Subcutaneous abdominal adipose tissue (tissue), 5 donors: ENCODE results near the gene DST.

Experiments
- H3K27ac ChIP-seq: one replicate; pipeline ENCODE4 v1.7.0; 2013; ENCODE audit warnings: low read depth, mild to moderate bottlenecking, inconsistent platforms, low read length, moderate library complexity
- H3K27me3 ChIP-seq, 5 donors: one replicate each; pipeline ENCODE4 v1.7.0; 2013; ENCODE audit warnings: low read length in 5 of 5, inconsistent platforms in 1 of 5; ENCODE audit not compliant: control insufficient read depth in 5 of 5, insufficient read depth in 4 of 5
- H3K36me3 ChIP-seq, 5 donors: one replicate each; pipeline ENCODE4 v1.7.0; 2013; ENCODE audit warnings: low read length in 5 of 5; ENCODE audit not compliant: control insufficient read depth in 5 of 5, insufficient read depth in 5 of 5
- H3K4me1 ChIP-seq, 5 donors: one replicate each; pipeline ENCODE4 v1.7.0; 2013; ENCODE audit warnings: low read length in 5 of 5, mild to moderate bottlenecking in 3 of 5, moderate library complexity in 1 of 5; ENCODE audit not compliant: control insufficient read depth in 5 of 5, insufficient read depth in 5 of 5
- H3K4me3 ChIP-seq, 5 donors: one replicate each; pipeline ENCODE4 v1.7.0; 2013; ENCODE audit warnings: low read length in 5 of 5, low read depth in 1 of 5
- H3K9ac ChIP-seq, 5 donors: one replicate each; pipeline ENCODE4 v1.7.0; 2013; ENCODE audit warnings: low read length in 5 of 5, mild to moderate bottlenecking in 4 of 5, moderate library complexity in 3 of 5
- H3K9me3 ChIP-seq, 5 donors: one replicate each; pipeline ENCODE4 v1.7.0; 2013; ENCODE audit warnings: low read length in 5 of 5; ENCODE audit not compliant: control insufficient read depth in 5 of 5
- donor health status: healthy.
- donor health status: healthy.
- donor health status: healthy.
- donor health status: healthy.
- donor health status: healthy.

Gene DST

DNA sequence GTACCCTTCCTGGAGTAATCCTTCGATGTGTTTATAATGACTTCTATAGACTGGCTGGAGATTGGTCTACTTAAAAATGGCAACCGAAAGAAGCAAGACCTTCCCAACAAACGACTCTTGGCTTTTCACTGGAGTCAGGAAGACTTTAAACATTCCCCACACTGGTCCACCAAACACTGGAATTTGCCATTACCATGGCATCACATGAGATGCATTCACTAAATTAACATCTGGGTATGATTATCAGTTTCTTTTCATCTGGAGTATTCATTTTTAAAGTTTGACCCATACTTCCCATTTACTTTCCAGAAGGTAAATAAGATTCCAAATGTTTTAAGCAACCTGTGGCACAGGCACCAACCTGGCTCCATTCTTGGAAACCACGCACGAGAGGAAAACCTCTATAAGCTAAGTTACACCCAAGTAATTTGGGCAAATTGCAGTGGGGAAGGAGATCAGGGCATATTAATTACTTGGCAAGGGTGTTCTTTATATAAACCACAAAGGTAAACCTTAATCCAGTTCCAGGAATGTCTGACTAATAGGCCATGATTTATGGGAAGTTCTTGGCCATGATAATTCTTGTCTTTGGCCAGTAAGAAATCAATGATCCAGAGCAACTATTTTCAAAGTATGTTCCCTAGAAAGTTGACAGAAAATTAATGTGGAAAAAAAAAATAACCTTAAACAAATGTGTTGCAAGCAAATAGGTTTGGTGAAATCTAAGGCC lies 205.4 kb downstream of the DST start:
- H3K27me3 ChIP-seq: no peaks in the 10 kb centered on the region
- H3K9me3 ChIP-seq: peaks cover 0 to 13% (median 5%) of the 10 kb centered on the region in 5 donors
- no peak overlapping the region for H3K4me3 ChIP-seq
- H3K4me1 ChIP-seq: no peaks in the 10 kb centered on the region
- no peak overlapping the region for H3K27ac ChIP-seq
- no peaks in the 10 kb centered on the region for H3K36me3 ChIP-seq
- H3K9ac ChIP-seq: no peak overlapping the region

DNA sequence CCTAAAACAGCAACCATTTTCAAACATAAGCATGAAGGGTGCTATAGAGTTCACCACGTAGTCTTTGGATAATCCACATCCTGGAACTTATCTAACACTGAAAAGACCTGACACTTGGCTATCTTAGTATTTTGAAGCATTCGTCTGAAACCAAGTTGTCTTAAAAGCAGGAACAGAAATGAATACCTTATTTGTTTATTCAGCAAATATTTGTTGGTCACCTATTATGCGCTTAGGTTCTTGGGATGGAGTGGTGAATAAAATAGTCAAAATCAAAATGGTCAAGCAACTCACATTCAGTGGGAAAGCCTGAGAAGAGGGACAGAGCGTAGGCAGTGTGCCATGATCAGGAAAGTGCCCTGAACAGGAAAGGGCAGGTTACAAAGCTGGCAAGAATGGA lies 206.9 kb downstream of the DST start:
- no peak overlapping the region for H3K27ac ChIP-seq

DNA sequence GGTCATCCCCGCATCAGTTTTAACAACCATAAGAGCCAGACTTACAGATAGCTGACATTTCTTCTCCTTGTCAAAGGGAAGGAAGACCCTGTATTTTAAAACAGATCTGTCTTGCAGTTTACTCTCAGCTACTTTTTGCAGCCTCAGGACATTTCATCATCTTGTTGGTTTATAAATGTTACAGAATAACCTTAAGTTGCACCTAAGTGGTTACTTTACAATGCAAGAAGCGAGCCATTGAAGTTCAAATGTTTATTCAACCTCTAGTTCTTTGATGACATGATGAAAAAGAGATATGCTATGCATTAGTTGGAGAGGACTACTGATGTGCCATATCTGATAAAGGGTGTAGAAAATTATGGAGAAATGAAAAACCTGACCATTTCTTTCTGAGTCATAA lies 207.4 kb downstream of the DST start:
- Histone ChIP-seq H3K27ac (no peak overlapping the region), H3K36me3 (no peaks in the 10 kb centered on the region), H3K9me3 (peaks cover 0 to 19% (median 5%) of the 10 kb centered on the region in 5 donors)

More for the DNA sequence above, 206.9 kb downstream of the DST start:
- Histone ChIP-seq H3K9ac (no peak overlapping the region), H3K27me3 (no peaks in the 10 kb centered on the region), H3K36me3 (no peaks in the 10 kb centered on the region), H3K4me3 (no peak overlapping the region), H3K4me1 (no peaks in the 10 kb centered on the region), H3K9me3 (peaks cover 0 to 19% (median 5%) of the 10 kb centered on the region in 5 donors)

DNA sequence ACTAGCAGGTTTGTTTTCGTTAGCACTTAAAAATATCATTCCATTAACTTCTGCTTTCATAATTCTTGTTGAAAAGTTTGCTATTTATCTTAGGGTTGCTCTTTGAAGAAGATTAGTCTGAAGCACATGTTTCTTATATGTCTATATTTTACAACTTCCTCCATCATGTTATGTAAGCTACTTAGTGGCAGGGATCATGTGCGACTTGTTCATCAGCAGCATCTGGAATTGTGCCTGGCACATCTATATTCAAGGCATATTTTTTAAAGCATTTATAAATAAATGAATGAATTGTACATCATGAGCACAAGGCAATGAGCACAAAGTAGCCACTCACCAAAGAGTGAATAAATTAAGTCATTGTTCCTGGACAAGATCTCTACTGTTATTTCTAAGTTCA lies 208.1 kb downstream of the DST start:
- Histone ChIP-seq H3K27ac (no peak overlapping the region), H3K27me3 (no peaks in the 10 kb centered on the region), H3K4me3 (no peak overlapping the region), H3K9me3 (peaks cover 0 to 14% (median 4%) of the 10 kb centered on the region in 5 donors), H3K4me1 (no peaks in the 10 kb centered on the region), H3K9ac (no peak overlapping the region), H3K36me3 (no peaks in the 10 kb centered on the region)

More for the DNA sequence above, 207.4 kb downstream of the DST start:
- Histone ChIP-seq H3K4me3 (no peak overlapping the region), H3K4me1 (no peaks in the 10 kb centered on the region), H3K27me3 (no peaks in the 10 kb centered on the region), H3K9ac (no peak overlapping the region)

DNA sequence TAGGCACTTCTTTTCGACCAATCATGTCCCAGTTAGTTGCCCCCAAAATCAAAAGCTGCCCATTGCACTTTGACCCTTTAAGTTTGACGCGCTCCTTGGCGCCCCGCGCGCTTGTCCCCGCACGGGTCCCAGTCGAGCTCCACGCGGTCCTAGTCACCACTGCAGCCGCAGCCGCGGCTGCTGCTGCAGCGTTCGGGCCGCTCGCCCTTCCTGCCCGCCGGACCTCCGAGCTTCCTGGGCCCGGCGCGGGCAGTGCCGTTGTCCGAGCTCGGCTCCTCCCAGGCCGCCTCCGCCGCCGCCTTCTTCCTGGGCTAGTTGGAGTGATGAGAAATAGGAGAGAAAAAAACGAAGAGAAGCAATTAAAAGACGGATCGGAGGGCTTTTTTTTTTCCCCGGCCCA lies 209.6 kb downstream of the DST start:
- H3K27me3 ChIP-seq: no peaks in the 10 kb centered on the region
- H3K4me3 ChIP-seq: no peak overlapping the region
- no peak overlapping the region for H3K27ac ChIP-seq
- H3K36me3 ChIP-seq: no peaks in the 10 kb centered on the region
- no peak overlapping the region for H3K9ac ChIP-seq
- H3K4me1 ChIP-seq: no peaks in the 10 kb centered on the region
- peaks cover 0 to 11% (median 2%) of the 10 kb centered on the region in 5 donors for H3K9me3 ChIP-seq

DNA sequence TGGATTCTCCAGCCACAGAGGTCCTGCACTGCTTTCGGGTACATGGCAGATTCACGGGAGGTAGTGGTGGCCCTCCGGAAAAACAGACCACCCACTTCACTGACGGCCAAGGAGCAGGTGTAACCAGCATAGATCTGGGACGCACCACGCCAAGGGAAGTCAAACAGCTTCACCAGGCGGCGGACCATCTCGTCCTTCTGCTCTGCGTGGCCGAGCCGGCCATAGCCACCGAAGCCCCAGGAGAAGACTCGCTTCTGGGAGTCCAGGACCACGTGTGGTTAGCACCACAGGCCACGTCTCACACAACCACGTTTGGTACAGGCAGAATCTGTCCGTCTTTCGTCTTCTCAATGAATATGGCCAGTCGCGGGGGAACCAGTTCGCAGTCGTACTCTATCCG lies 210.5 kb downstream of the DST start:
- Histone ChIP-seq H3K4me3 (no peak overlapping the region), H3K9ac (no peak overlapping the region), H3K36me3 (no peaks in the 10 kb centered on the region), H3K27ac (no peak overlapping the region), H3K4me1 (no peaks in the 10 kb centered on the region), H3K27me3 (no peaks in the 10 kb centered on the region), H3K9me3 (peaks cover 0 to 11% (median 2%) of the 10 kb centered on the region in 5 donors)

DNA sequence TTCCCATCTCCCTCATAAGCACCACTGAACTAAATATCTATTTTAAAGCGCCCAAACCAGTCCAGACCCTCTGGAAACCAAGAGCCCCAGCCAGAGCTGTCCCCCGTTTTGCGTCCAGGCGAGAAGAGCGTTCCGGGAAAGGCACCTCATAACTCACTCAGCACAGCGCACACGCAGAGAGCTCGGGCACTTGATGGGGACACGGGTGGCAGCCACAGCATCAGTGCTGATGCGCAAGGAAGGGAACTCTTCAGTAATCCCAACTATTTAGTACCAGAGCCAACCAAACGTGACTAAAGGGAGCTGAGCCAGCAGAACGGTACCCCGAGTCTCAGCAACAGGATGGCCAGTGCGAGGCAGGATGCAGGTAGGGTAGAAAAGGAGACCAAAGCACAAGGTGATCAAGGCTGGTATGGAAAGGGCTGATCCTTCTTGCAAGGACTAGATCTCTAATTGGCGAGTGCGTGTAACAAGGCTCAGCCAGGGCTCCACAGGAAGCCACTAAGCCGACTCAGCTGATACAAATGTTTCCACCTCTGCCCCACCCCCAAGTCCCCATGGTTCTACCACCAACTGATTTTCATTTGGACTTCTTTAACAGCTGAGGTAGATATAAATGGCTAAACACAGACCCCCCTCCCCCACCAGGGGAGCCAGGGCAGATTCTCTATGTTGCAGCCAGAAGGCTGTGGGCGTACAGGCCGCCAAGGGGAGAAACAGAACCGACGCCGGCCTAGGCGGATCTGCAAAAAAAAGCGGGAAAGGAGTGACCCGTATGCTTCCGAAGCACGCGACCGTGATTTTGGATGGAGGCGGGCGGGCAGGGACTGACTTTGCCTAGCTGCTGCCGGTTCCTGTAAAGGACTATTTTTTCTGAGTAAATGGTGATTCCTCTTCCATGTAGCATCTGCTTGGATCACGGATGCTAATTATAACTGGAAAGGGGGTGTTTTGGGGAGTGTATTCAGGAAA lies 211.8 kb downstream of the DST start:
- Histone ChIP-seq H3K9me3 (peaks cover 0 to 11% (median 2%) of the 10 kb centered on the region in 5 donors), H3K9ac (no peak overlapping the region), H3K27ac (no peak overlapping the region), H3K27me3 (no peaks in the 10 kb centered on the region), H3K4me1 (no peaks in the 10 kb centered on the region), H3K4me3 (no peak overlapping the region), H3K36me3 (no peaks in the 10 kb centered on the region)

DNA sequence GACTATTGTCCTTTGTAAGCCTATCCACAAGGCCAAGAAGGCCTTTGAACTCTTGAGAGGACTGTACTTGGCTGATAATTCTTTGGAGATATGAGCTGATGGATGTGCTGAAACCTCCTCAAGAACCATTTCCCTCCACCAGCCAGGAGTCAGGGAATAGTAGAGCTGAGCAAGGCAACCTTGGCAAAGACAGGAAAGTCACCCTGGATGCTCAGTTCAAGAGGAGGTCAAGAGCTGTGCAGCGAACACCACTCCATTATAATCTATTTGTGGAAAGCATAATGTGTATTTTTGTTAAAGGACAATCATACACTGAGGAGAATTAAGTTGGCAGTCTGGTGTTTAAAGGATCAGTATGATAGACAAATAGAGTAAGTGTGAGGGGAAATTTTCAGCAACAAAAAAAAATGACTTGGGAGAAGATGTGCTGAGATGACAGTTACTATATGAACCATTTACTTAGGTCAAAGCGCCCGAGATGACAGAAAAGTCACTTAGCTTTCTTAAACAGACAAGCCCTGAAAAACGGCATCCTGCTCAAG lies 218.1 kb downstream of the DST start:
- H3K27ac ChIP-seq: no peak overlapping the region
- H3K4me3 ChIP-seq: no peak overlapping the region
- no peaks in the 10 kb centered on the region for H3K36me3 ChIP-seq
- no peaks in the 10 kb centered on the region for H3K9me3 ChIP-seq
- no peak overlapping the region for H3K9ac ChIP-seq
- no peaks in the 10 kb centered on the region for H3K4me1 ChIP-seq
- H3K27me3 ChIP-seq: no peaks in the 10 kb centered on the region

DNA sequence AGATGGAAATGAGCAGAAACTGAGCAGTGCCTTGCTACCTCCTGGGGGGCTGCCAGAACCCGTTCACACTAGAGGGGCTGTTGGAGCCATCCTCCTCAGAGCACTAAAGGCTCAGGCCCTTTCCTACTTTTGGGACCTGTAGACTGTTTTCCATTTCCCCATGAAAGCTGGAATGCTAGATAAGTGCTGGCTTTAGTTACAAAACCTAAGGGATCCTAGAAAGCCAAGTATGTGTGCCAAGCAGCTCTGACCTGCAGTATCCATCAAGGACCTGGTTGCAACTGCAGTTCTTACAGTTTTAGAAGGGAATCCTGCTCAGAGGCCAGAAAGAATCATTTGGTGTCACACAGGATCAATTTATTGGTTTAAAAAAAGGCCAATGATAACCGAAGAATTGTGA lies 218.6 kb downstream of the DST start:
- no peaks in the 10 kb centered on the region for H3K36me3 ChIP-seq
- H3K9ac ChIP-seq: no peak overlapping the region
- H3K27me3 ChIP-seq: no peaks in the 10 kb centered on the region
- H3K9me3 ChIP-seq: no peaks in the 10 kb centered on the region
- no peaks in the 10 kb centered on the region for H3K4me1 ChIP-seq
- no peak overlapping the region for H3K27ac ChIP-seq
- no peak overlapping the region for H3K4me3 ChIP-seq

DNA sequence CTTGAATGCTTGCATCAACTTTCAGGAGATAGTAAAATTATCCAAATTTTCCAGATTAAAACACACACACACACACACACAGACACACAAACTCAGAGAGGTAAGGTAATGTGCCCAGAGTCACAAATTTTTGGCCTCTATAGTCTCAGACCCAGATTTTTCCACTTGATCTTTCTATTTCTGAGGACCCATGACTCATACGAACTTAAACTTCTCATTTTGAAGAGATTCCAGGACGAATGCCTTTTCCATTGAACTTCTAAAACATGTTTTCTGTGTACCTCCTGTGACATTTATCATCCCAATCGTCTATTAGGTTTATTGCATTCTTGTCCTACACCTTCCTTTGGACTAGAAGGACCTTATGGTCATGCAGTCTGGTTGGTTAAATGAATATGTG lies 222.4 kb downstream of the DST start:
- Histone ChIP-seq H3K4me3 (no peak overlapping the region), H3K36me3 (no peaks in the 10 kb centered on the region), H3K9me3 (no peaks in the 10 kb centered on the region), H3K9ac (no peak overlapping the region), H3K27ac (no peak overlapping the region), H3K4me1 (no peaks in the 10 kb centered on the region), H3K27me3 (no peaks in the 10 kb centered on the region)
